SK-N-SH (cell line): ENCODE measurements around the gene RAP1B. TPM values are rescaled to one million over a fixed set of nuclear protein-coding genes. Genes with fewer than 3 reads are reported as not detected.

Experiments used
- CTCF ChIA-PET: fragments of 300-600, 350-600 bp; formaldehyde crosslinking; extraction: SDS; loops from one replicate; lab custom pipeline; 2021; lab: Yijun Ruan, JAX
- POLR2A ChIA-PET: fragments of 350-600 bp; sonication (Branson Sonifier 250); formaldehyde crosslinking; extraction: SDS; loops from one replicate; lab custom pipeline; 2020; ENCODE audit warnings: antibody characterized with exemption, inconsistent platforms; lab: Yijun Ruan, JAX
- DNase-seq: peaks from one replicate; pipeline ENCODE4 v3.0.0; 2012
- H2AFZ ChIP-seq: fragments of 200-600 bp; sonication (generic); 2 replicates; pipeline ENCODE4 v1.8.1; 2016; ENCODE audit warnings: antibody characterized with exemption, mild to moderate bottlenecking, low read depth
- H3F3A ChIP-seq: fragments of 200-600 bp; sonication (generic); replicated peaks from 2 replicates; pipeline ENCODE3; 2016; ENCODE audit warnings: antibody characterized with exemption, mild to moderate bottlenecking; ENCODE audit not compliant: insufficient read depth
- H3K27ac ChIP-seq, 2 experiments: fragments of 200-500 bp in 1 of 2; fragments of 200-600 bp in 1 of 2; sonication (Bioruptor generic) in 1 of 2; sonication (generic), shearing (Covaris generic) in 1 of 2; 2 replicates each; pipeline versions ENCODE4 v1.5.1 to v1.6.1; 2014 to 2016; ENCODE audit warnings: low read depth in 2 of 2, inconsistent platforms in 1 of 2, low read length in 1 of 2, mild to moderate bottlenecking in 1 of 2, mixed read lengths in 1 of 2
- H3K27me3 ChIP-seq: fragments of 200-600 bp; sonication (generic), shearing (Covaris generic); 2 replicates; pipeline ENCODE4 v1.6.1; 2016; ENCODE audit warnings: mixed run types; ENCODE audit not compliant: insufficient read depth
- H3K36me3 ChIP-seq, 2 experiments: fragments of 200-500 bp in 1 of 2; fragments of 200-600 bp in 1 of 2; sonication (Bioruptor generic) in 1 of 2; sonication (generic) in 1 of 2; replicated peaks in 1 of 2; 2 replicates each; pipeline versions ENCODE3 to v1.5.1; 2014 to 2016; ENCODE audit warnings: low read length in 1 of 2, mild to moderate bottlenecking in 1 of 2; ENCODE audit not compliant: insufficient read depth in 2 of 2, control insufficient read depth in 1 of 2
- H3K4me1 ChIP-seq, 2 experiments: fragments of 200-500 bp in 1 of 2; fragments of 200-600 bp in 1 of 2; sonication (Bioruptor generic) in 1 of 2; sonication (generic), shearing (Covaris generic) in 1 of 2; 2 replicates each; pipeline versions ENCODE4 v1.5.1 to v1.6.1; 2014 to 2016; ENCODE audit warnings: low read depth in 1 of 2, low read length in 1 of 2, mixed run types in 1 of 2; ENCODE audit not compliant: insufficient read depth in 2 of 2, control insufficient read depth in 1 of 2
- H3K4me2 ChIP-seq: fragments of 200-600 bp; sonication (generic), shearing (Covaris generic); 2 replicates; pipeline ENCODE4 v1.6.1; 2017; ENCODE audit warnings: mixed run types
- H3K4me3 ChIP-seq, 2 experiments: fragments of 200-500 bp in 1 of 2; fragments of 200-600 bp in 1 of 2; sonication (Bioruptor generic) in 1 of 2; sonication (generic), shearing (Covaris generic) in 1 of 2; 2 replicates each; pipeline versions ENCODE4 v1.5.1 to v1.8.1; 2014 to 2016; ENCODE audit warnings: low read depth in 2 of 2, inconsistent platforms in 1 of 2, low read length in 1 of 2, mild to moderate bottlenecking in 1 of 2, mixed read lengths in 1 of 2, moderate library complexity in 1 of 2
- H3K79me2 ChIP-seq: fragments of 200-600 bp; sonication (generic); 2 replicates; pipeline ENCODE4 v1.8.1; 2017; ENCODE audit warnings: mild to moderate bottlenecking; ENCODE audit not compliant: insufficient read depth
- H3K9ac ChIP-seq: fragments of 200-600 bp; sonication (generic); 2 replicates; pipeline ENCODE4 v1.6.1; 2017; ENCODE audit warnings: mixed run types
- H3K9me2 ChIP-seq: fragments of 200-600 bp; sonication (generic); 2 replicates; pipeline ENCODE4 v1.6.1; 2017; ENCODE audit warnings: mixed run types
- H3K9me3 ChIP-seq: fragments of 200-600 bp; sonication (generic); 2 replicates; pipeline ENCODE4 v1.6.1; 2017; ENCODE audit warnings: mixed run types, mild to moderate bottlenecking, moderate library complexity
- H4K20me1 ChIP-seq: fragments of 200-600 bp; sonication (generic); 2 replicates; pipeline ENCODE4 v1.6.1; 2017; ENCODE audit warnings: mild to moderate bottlenecking, mixed run types; ENCODE audit not compliant: insufficient read depth
- CHD2 ChIP-seq: fragments of 150-350 bp; IDR thresholded peaks from 2 replicates; pipeline ENCODE4 v1.6.1; 2018; ENCODE audit warnings: low read length; ENCODE audit not compliant: partially characterized antibody
- EP300 ChIP-seq, 2 experiments: IDR thresholded peaks; 2 replicates each; pipeline versions ENCODE4 v1.4.0 to v1.6.1; 2012; ENCODE audit warnings: borderline replicate concordance in 1 of 2, low read depth in 1 of 2, low read length in 1 of 2
- FOSL2 ChIP-seq: IDR thresholded peaks from 2 replicates; pipeline ENCODE4 v1.4.0; 2012; ENCODE audit warnings: low read depth, mild to moderate bottlenecking, moderate library complexity, borderline replicate concordance
- FOXM1 ChIP-seq: IDR thresholded peaks from 2 replicates; pipeline ENCODE4 v1.4.0; 2012; ENCODE audit warnings: low read depth, mild to moderate bottlenecking
- GABPA ChIP-seq: IDR thresholded peaks from 2 replicates; pipeline ENCODE4 v1.4.0; 2012; ENCODE audit warnings: low read depth, mild to moderate bottlenecking
- MXI1 ChIP-seq: IDR thresholded peaks from 2 replicates; pipeline ENCODE4 v1.6.1; 2012; ENCODE audit warnings: mild to moderate bottlenecking, low read depth, low read length, improper control_type of control experiment
- NFIC ChIP-seq: IDR thresholded peaks from 2 replicates; pipeline ENCODE4 v1.4.0; 2012; ENCODE audit warnings: borderline replicate concordance
- NRF1 ChIP-seq: IDR thresholded peaks from 2 replicates; pipeline ENCODE4 v1.6.1; 2012; ENCODE audit warnings: low read depth, mild to moderate bottlenecking, low read length
- POLR2AphosphoS5 ChIP-seq: IDR thresholded peaks from 2 replicates; pipeline ENCODE4 v1.6.1; 2012; ENCODE audit warnings: low read depth, low read length
- TAF1 ChIP-seq: IDR thresholded peaks from 2 replicates; pipeline ENCODE4 v1.6.1; 2012; ENCODE audit warnings: low read depth, mild to moderate bottlenecking, low read length, moderate library complexity, borderline replicate concordance
- TEAD4 ChIP-seq: IDR thresholded peaks from 2 replicates; pipeline ENCODE4 v1.4.0; 2012; ENCODE audit warnings: mild to moderate bottlenecking, borderline replicate concordance; ENCODE audit not compliant: insufficient read depth
- YY1 ChIP-seq: IDR thresholded peaks from 2 replicates; pipeline ENCODE4 v1.4.0; 2012; ENCODE audit warnings: low read depth, mild to moderate bottlenecking
- WGBS: methylation state at CpG from one replicate; pipeline ENCODE4 v1.1.6; 2017; ENCODE audit warnings: low lambda C conversion rate; 5-methylcytosine and 5-hydroxymethylcytosine counted together
- polyA plus RNA-seq, 3 experiments: library from polyadenylated mRNA; depleted of rRNA; stranded (reverse); fragments of >200 nt; gene quantifications; 2 replicates each; pipeline ENCODE4 v1.2.3, GENCODE V29; 2012
- TF ChIP-seq, protein P1 (sequence below): IDR thresholded peaks from 2 replicates; pipeline ENCODE4 v1.4.0; 2012; ENCODE audit warnings: low read depth, borderline replicate concordance
- TF ChIP-seq, protein P2 (sequence below): fragments of 150-350 bp; IDR thresholded peaks from 2 replicates; pipeline ENCODE4 v1.6.1; 2017; ENCODE audit warnings: antibody characterized with exemption, low read length, low read depth, borderline replicate concordance
- TF ChIP-seq, protein P3 (sequence below): IDR thresholded peaks from 2 replicates; pipeline ENCODE4 v1.6.1; 2012; ENCODE audit warnings: mild to moderate bottlenecking, low read depth, low read length, moderate library complexity
- TF ChIP-seq, protein P4 (sequence below): fragments of 200-600 bp; sonication (generic); IDR thresholded peaks from 2 replicates; pipeline ENCODE4 v1.6.1; 2017; ENCODE audit warnings: antibody characterized with exemption, mild to moderate bottlenecking, moderate library complexity
- TF ChIP-seq, protein P5 (sequence below): fragments of 150-350 bp; IDR thresholded peaks from 2 replicates; pipeline ENCODE4 v1.6.1; 2016; ENCODE audit warnings: mild to moderate bottlenecking, low read depth, low read length
- TF ChIP-seq, protein P6 (sequence below): IDR thresholded peaks from 2 replicates; pipeline ENCODE4 v1.4.0; 2012; ENCODE audit warnings: low read depth

RAP1B gene
- polyA plus RNA-seq, 1 of the 3 experiments (the other 2 are of a cell fraction) = 128 TPM

DNA sequence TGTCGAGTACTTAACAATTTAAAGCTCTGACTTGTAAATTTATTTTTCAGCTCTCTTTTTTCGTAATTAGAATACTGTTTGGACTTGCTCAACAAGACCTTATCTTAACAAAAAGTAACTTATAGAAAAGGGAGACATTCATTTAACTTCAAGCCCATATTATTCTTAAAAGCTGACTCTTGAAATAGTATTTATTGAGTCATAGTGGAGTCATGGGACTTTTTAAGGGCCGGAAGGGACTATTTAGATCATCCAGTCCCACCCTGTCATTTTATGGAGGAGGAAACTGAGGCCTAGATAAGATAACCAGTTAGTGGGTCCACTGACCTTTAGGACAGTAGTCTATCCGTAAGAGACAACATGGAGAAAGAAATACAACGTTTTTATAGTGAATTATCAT is 1.5 kb downstream of the RAP1B start:
- Histone ChIP-seq H4K20me1 (peaks cover 55% of the 10 kb centered on the region), H3K4me3 (peak overlapping the region; percentile 77 to 87), H3F3A (peaks cover 24% of the 10 kb centered on the region), H3K9me3 (no peaks in the 10 kb centered on the region), H2AFZ (no peak overlapping the region), H3K9me2 (no peaks in the 10 kb centered on the region), H3K36me3 (peaks cover 3 to 5% of the 10 kb centered on the region in 2 experiments), H3K9ac (peak overlapping the region; percentile 96), H3K79me2 (peaks cover 60% of the 10 kb centered on the region), H3K27me3 (no peaks in the 10 kb centered on the region), H3K4me1 (peaks cover 7 to 8% of the 10 kb centered on the region in 2 experiments; a peak in 2 of 4 replicates), H3K4me2 (peak overlapping the region; percentile 74), H3K27ac (peak overlapping the region; percentile 82 to 94; a peak in 3 of 4 replicates)
- POLR2A ChIA-PET = no interaction called here
- CTCF ChIA-PET = interaction anchor here (1.7 kb wide), 1 partner anchor 73 kb away, joined by 4 read pairs; no protein-coding TSS in a partner anchor
- no peak for DNase-seq
- no peak for TF ChIP-seq NFIC
- no peak for TF ChIP-seq TEAD4
- TF ChIP-seq CHD2 = no peak
- TF ChIP-seq, protein P1, sequence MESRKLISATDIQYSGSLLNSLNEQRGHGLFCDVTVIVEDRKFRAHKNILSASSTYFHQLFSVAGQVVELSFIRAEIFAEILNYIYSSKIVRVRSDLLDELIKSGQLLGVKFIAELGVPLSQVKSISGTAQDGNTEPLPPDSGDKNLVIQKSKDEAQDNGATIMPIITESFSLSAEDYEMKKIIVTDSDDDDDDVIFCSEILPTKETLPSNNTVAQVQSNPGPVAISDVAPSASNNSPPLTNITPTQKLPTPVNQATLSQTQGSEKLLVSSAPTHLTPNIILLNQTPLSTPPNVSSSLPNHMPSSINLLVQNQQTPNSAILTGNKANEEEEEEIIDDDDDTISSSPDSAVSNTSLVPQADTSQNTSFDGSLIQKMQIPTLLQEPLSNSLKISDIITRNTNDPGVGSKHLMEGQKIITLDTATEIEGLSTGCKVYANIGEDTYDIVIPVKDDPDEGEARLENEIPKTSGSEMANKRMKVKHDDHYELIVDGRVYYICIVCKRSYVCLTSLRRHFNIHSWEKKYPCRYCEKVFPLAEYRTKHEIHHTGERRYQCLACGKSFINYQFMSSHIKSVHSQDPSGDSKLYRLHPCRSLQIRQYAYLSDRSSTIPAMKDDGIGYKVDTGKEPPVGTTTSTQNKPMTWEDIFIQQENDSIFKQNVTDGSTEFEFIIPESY = no peak
- peak; percentile 48 for TF ChIP-seq FOSL2
- TF ChIP-seq, protein P2, sequence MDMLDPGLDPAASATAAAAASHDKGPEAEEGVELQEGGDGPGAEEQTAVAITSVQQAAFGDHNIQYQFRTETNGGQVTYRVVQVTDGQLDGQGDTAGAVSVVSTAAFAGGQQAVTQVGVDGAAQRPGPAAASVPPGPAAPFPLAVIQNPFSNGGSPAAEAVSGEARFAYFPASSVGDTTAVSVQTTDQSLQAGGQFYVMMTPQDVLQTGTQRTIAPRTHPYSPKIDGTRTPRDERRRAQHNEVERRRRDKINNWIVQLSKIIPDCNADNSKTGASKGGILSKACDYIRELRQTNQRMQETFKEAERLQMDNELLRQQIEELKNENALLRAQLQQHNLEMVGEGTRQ = no peak
- TF ChIP-seq POLR2AphosphoS5 = no peak
- TF ChIP-seq, protein P3, sequence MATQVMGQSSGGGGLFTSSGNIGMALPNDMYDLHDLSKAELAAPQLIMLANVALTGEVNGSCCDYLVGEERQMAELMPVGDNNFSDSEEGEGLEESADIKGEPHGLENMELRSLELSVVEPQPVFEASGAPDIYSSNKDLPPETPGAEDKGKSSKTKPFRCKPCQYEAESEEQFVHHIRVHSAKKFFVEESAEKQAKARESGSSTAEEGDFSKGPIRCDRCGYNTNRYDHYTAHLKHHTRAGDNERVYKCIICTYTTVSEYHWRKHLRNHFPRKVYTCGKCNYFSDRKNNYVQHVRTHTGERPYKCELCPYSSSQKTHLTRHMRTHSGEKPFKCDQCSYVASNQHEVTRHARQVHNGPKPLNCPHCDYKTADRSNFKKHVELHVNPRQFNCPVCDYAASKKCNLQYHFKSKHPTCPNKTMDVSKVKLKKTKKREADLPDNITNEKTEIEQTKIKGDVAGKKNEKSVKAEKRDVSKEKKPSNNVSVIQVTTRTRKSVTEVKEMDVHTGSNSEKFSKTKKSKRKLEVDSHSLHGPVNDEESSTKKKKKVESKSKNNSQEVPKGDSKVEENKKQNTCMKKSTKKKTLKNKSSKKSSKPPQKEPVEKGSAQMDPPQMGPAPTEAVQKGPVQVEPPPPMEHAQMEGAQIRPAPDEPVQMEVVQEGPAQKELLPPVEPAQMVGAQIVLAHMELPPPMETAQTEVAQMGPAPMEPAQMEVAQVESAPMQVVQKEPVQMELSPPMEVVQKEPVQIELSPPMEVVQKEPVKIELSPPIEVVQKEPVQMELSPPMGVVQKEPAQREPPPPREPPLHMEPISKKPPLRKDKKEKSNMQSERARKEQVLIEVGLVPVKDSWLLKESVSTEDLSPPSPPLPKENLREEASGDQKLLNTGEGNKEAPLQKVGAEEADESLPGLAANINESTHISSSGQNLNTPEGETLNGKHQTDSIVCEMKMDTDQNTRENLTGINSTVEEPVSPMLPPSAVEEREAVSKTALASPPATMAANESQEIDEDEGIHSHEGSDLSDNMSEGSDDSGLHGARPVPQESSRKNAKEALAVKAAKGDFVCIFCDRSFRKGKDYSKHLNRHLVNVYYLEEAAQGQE = no peak
- no peak for TF ChIP-seq TAF1
- WGBS = 13% methylated on average over 5 of the region's 5 CpGs

DNA sequence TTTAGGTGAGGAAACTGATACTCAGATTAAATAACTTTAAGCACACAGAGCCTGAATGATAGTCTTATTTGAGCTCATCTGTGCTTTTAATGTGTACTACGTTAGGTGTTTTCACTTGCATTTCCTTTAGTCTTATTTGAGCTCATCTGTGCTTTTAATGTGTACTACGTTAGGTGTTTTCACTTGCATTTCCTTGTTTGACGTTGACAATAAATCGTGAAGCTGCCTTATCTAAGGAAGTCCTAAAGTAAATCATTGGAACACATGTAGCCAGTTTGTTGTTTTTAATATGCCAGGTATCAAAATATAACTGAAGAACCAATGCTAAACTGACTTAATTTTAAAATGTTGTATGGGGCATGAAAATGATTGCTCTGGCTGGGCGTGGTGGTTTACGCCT is 2.0 kb downstream of the RAP1B start:
- 85% methylated on average over 6 of the region's 6 CpGs for WGBS
- H4K20me1 ChIP-seq = peaks cover 60% of the 10 kb centered on the region
- H3F3A ChIP-seq = peaks cover 27% of the 10 kb centered on the region
- H3K27me3 ChIP-seq = no peaks in the 10 kb centered on the region
- POLR2A ChIA-PET = no interaction called here
- peak overlapping the region in 1 of 2 experiments; percentile 94; a peak in 1 of 4 replicates for H3K27ac ChIP-seq
- no peaks in the 10 kb centered on the region for H3K9me2 ChIP-seq
- peaks cover 65% of the 10 kb centered on the region for H3K79me2 ChIP-seq
- peaks cover 3 to 5% of the 10 kb centered on the region in 2 experiments for H3K36me3 ChIP-seq
- no peaks in the 10 kb centered on the region for H3K9me3 ChIP-seq
- H3K4me2 ChIP-seq = peak overlapping the region; percentile 74
- CTCF ChIA-PET = interaction anchor here (0.6 to 1.7 kb wide), 2 partner anchors 10 to 73 kb away, joined by 3 to 4 read pairs; no protein-coding TSS in a partner anchor
- H3K4me3 ChIP-seq = peak overlapping the region; percentile 77 to 87; a peak in 3 of 4 replicates
- no peak overlapping the region for H2AFZ ChIP-seq
- no peak for DNase-seq
- peaks cover 8 to 10% of the 10 kb centered on the region in 2 experiments; a peak in 3 of 4 replicates for H3K4me1 ChIP-seq
- H3K9ac ChIP-seq = peak overlapping the region; percentile 96; the same call in 1 of the 2 replicates
- TF ChIP-seq EP300 (IDR thresholded peaks at IDR 0.05; ENCODE audit: borderline replicate concordance in 1 of 2, low read depth in 1 of 2, low read length in 1 of 2) = no peak
- TF ChIP-seq FOXM1 = no peak
- TF ChIP-seq, protein P4, sequence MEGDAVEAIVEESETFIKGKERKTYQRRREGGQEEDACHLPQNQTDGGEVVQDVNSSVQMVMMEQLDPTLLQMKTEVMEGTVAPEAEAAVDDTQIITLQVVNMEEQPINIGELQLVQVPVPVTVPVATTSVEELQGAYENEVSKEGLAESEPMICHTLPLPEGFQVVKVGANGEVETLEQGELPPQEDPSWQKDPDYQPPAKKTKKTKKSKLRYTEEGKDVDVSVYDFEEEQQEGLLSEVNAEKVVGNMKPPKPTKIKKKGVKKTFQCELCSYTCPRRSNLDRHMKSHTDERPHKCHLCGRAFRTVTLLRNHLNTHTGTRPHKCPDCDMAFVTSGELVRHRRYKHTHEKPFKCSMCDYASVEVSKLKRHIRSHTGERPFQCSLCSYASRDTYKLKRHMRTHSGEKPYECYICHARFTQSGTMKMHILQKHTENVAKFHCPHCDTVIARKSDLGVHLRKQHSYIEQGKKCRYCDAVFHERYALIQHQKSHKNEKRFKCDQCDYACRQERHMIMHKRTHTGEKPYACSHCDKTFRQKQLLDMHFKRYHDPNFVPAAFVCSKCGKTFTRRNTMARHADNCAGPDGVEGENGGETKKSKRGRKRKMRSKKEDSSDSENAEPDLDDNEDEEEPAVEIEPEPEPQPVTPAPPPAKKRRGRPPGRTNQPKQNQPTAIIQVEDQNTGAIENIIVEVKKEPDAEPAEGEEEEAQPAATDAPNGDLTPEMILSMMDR = no peak
- TF ChIP-seq, protein P5, sequence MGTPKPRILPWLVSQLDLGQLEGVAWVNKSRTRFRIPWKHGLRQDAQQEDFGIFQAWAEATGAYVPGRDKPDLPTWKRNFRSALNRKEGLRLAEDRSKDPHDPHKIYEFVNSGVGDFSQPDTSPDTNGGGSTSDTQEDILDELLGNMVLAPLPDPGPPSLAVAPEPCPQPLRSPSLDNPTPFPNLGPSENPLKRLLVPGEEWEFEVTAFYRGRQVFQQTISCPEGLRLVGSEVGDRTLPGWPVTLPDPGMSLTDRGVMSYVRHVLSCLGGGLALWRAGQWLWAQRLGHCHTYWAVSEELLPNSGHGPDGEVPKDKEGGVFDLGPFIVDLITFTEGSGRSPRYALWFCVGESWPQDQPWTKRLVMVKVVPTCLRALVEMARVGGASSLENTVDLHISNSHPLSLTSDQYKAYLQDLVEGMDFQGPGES = no peak
- no peak for TF ChIP-seq MXI1
- TF ChIP-seq NRF1 = no peak
- TF ChIP-seq, protein P6, sequence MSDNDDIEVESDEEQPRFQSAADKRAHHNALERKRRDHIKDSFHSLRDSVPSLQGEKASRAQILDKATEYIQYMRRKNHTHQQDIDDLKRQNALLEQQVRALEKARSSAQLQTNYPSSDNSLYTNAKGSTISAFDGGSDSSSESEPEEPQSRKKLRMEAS = no peak
- TF ChIP-seq YY1 = no peak
- TF ChIP-seq GABPA = no peak
